SK-N-SH treated with all-trans-retinoic acid at 6 μM for 48 hours (cell line): Measurements from ENCODE around the gene TMEM35A.
"Not testable (repeated sequence)": the region's sequence is repeated elsewhere in the genome, so short reads cannot be mapped to it uniquely, and the experiment has no call there.

Experiments
- ATAC-seq: fragments of 200-7000 bp; cut with Tn5 transposase; 3 replicates; pipeline ENCODE4 v1.9.1; 2020; ENCODE audit warnings: mild to moderate bottlenecking, moderate library complexity
- ARNTL ChIP-seq: fragments of 450-650 bp; formaldehyde crosslinking; IDR thresholded peaks from 2 replicates; pipeline ENCODE4 v1.5.0; 2020; ENCODE audit warnings: low read depth, mild to moderate bottlenecking, moderate library complexity, borderline replicate concordance
- CSRNP3 ChIP-seq: fragments of 250-450 bp; sonication (Bioruptor Pico); IDR thresholded peaks from 2 replicates; pipeline ENCODE4 v1.5.1; 2021; ENCODE audit warnings: mild to moderate bottlenecking, moderate library complexity
- ESRRG ChIP-seq: fragments of 250-450 bp; sonication (Bioruptor Pico); IDR thresholded peaks from 2 replicates; pipeline ENCODE4 v1.6.1; 2021; ENCODE audit warnings: mild to moderate bottlenecking
- GLIS3 ChIP-seq: fragments of 250-450 bp; sonication (Bioruptor Pico); IDR thresholded peaks from 2 replicates; pipeline ENCODE4 v1.5.0; 2020; ENCODE audit warnings: mild to moderate bottlenecking, moderate library complexity
- ISL1 ChIP-seq: fragments of 250-450 bp; sonication (Bioruptor Pico); IDR thresholded peaks from 2 replicates; pipeline ENCODE4 v2.1.2; 2022; ENCODE audit warnings: mild to moderate bottlenecking, moderate library complexity
- OSR1 ChIP-seq: fragments of 250-450 bp; sonication (Bioruptor Pico); IDR thresholded peaks from 2 replicates; pipeline ENCODE4 v1.8.0; 2022; ENCODE audit warnings: moderate library complexity, mild to moderate bottlenecking, inconsistent platforms
- PATZ1 ChIP-seq: fragments of 250-450 bp; sonication (Bioruptor Pico); IDR thresholded peaks from 2 replicates; pipeline ENCODE4 v1.8.0; 2020; ENCODE audit warnings: mild to moderate bottlenecking, moderate library complexity, borderline replicate concordance
- POU6F1 ChIP-seq: fragments of 250-450 bp; sonication (Bioruptor Pico); IDR thresholded peaks from 2 replicates; pipeline ENCODE4 v1.8.0; 2021; ENCODE audit warnings: low read depth, mild to moderate bottlenecking, moderate library complexity, borderline replicate concordance
- PPARA ChIP-seq: fragments of 250-450 bp; sonication (Bioruptor Pico); IDR thresholded peaks from 2 replicates; pipeline ENCODE4 v1.5.0; 2020; ENCODE audit warnings: mild to moderate bottlenecking, borderline replicate concordance
- RARB ChIP-seq: fragments of 250-450 bp; sonication (Bioruptor Pico); IDR thresholded peaks from 2 replicates; pipeline ENCODE4 v1.8.0; 2021; ENCODE audit warnings: mild to moderate bottlenecking, moderate library complexity
- SNAI2 ChIP-seq: fragments of 250-450 bp; sonication (Bioruptor Pico); IDR thresholded peaks from 2 replicates; pipeline ENCODE4 v1.5.0; 2020; ENCODE audit warnings: mild to moderate bottlenecking, moderate library complexity
- TOX ChIP-seq: fragments of 250-450 bp; sonication (Bioruptor Pico); IDR thresholded peaks from 2 replicates; pipeline ENCODE4 v1.8.0; 2021; ENCODE audit warnings: mild to moderate bottlenecking, moderate library complexity, borderline replicate concordance
- ZC3H10 ChIP-seq: fragments of 250-450 bp; sonication (Bioruptor Pico); IDR thresholded peaks from 2 replicates; pipeline ENCODE4 v1.5.1; 2021; ENCODE audit warnings: mild to moderate bottlenecking, moderate library complexity
- ZFP3 ChIP-seq: fragments of 250-450 bp; sonication (Bioruptor Pico); IDR thresholded peaks from 2 replicates; pipeline ENCODE4 v1.5.0; 2020; ENCODE audit warnings: mild to moderate bottlenecking, moderate library complexity
- ZFP30 ChIP-seq: fragments of 450-650 bp; formaldehyde crosslinking; IDR thresholded peaks from 2 replicates; pipeline ENCODE4 v1.5.0; 2022; ENCODE audit warnings: mild to moderate bottlenecking, moderate library complexity
- ZNF565 ChIP-seq: fragments of 450-650 bp; formaldehyde crosslinking; conservative IDR thresholded peaks from 2 replicates; pipeline ENCODE4 v1.5.0; 2020; ENCODE audit warnings: low read depth, mild to moderate bottlenecking, moderate library complexity
- ZNF8 ChIP-seq: fragments of 450-650 bp; formaldehyde crosslinking; IDR thresholded peaks from 2 replicates; pipeline ENCODE4 v1.5.0; 2020; ENCODE audit warnings: mild to moderate bottlenecking, moderate library complexity
- TF ChIP-seq, protein P1 (sequence below): fragments of 250-450 bp; sonication (Bioruptor Pico); IDR thresholded peaks from 2 replicates; pipeline ENCODE4 v1.5.1; 2020; ENCODE audit warnings: low read depth, mild to moderate bottlenecking, moderate library complexity
- TF ChIP-seq, protein P2 (sequence below): fragments of 250-450 bp; sonication (Bioruptor Pico); IDR thresholded peaks from 2 replicates; pipeline ENCODE4 v1.5.0; 2020; ENCODE audit warnings: mild to moderate bottlenecking, moderate library complexity

The TMEM35A gene

DNA sequence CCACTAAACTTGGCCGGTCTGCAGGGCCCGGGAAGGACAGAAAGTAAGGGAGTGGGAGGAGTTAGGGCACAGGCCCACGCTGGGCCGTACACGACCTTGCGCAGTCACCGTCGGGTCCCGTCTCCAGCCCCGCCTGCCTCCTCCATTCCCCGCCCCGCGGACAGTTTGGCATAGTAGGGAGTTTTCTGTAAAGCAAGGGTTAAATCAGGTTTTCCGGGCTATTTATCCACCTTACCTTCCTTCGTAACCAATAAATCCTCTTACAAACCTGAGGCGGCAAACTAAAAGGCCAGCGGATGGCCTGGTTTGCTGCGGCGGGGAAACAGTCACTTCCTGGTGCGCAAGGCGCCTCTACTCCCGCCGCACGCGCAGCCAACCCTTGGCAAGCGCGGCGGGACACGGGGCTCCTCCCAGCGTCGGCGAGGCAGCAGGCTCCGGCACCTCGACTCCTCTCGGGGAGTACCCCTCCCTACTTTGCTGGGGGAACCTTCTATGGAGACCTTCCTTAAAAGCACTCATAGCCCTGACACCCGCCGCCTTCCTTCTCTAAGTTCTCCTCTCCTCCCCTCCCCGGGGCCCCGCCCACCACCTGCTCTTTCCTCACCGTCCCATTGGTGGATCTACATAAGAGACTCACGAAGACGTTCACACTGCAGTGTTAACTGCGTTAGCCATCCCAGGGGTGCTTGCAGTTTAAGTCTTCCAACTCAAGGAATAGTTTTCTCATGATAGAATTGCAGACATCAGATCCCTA is 27.0 kb upstream of the TMEM35A start, which contains the start of gene TRMT2B:
TRMT2B (minus strand) TSS at position 563 of the 754 bp plus-strand sequence. CDS start 9,822 bp downstream, outside the sequence.
- ATAC-seq: peak; percentile 95
- TF ChIP-seq, protein P1, sequence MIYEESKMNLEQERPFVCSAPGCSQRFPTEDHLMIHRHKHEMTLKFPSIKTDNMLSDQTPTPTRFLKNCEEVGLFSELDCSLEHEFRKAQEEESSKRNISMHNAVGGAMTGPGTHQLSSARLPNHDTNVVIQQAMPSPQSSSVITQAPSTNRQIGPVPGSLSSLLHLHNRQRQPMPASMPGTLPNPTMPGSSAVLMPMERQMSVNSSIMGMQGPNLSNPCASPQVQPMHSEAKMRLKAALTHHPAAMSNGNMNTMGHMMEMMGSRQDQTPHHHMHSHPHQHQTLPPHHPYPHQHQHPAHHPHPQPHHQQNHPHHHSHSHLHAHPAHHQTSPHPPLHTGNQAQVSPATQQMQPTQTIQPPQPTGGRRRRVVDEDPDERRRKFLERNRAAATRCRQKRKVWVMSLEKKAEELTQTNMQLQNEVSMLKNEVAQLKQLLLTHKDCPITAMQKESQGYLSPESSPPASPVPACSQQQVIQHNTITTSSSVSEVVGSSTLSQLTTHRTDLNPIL (CRISPR knock-in tag): no peak
- TF ChIP-seq ZFP30: no peak
- TF ChIP-seq RARB: no peak
- TF ChIP-seq ISL1 (CRISPR knock-in tag): no peak
- TF ChIP-seq ZNF565 (CRISPR knock-in tag): no peak
- TF ChIP-seq PPARA (CRISPR knock-in tag): no peak
- no peak for TF ChIP-seq PATZ1 (CRISPR knock-in tag)
- no peak for TF ChIP-seq SNAI2 (CRISPR knock-in tag)
- no peak for TF ChIP-seq CSRNP3 (CRISPR knock-in tag)
- TF ChIP-seq ESRRG (CRISPR knock-in tag): no peak
- no peak for TF ChIP-seq TOX
- no peak for TF ChIP-seq ARNTL (CRISPR knock-in tag)
- TF ChIP-seq OSR1 (CRISPR knock-in tag): no peak
- no peak for TF ChIP-seq ZFP3
- TF ChIP-seq ZNF8: no peak
- TF ChIP-seq, protein P2, sequence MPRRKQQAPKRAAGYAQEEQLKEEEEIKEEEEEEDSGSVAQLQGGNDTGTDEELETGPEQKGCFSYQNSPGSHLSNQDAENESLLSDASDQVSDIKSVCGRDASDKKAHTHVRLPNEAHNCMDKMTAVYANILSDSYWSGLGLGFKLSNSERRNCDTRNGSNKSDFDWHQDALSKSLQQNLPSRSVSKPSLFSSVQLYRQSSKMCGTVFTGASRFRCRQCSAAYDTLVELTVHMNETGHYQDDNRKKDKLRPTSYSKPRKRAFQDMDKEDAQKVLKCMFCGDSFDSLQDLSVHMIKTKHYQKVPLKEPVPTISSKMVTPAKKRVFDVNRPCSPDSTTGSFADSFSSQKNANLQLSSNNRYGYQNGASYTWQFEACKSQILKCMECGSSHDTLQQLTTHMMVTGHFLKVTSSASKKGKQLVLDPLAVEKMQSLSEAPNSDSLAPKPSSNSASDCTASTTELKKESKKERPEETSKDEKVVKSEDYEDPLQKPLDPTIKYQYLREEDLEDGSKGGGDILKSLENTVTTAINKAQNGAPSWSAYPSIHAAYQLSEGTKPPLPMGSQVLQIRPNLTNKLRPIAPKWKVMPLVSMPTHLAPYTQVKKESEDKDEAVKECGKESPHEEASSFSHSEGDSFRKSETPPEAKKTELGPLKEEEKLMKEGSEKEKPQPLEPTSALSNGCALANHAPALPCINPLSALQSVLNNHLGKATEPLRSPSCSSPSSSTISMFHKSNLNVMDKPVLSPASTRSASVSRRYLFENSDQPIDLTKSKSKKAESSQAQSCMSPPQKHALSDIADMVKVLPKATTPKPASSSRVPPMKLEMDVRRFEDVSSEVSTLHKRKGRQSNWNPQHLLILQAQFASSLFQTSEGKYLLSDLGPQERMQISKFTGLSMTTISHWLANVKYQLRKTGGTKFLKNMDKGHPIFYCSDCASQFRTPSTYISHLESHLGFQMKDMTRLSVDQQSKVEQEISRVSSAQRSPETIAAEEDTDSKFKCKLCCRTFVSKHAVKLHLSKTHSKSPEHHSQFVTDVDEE (CRISPR knock-in tag): no peak

DNA sequence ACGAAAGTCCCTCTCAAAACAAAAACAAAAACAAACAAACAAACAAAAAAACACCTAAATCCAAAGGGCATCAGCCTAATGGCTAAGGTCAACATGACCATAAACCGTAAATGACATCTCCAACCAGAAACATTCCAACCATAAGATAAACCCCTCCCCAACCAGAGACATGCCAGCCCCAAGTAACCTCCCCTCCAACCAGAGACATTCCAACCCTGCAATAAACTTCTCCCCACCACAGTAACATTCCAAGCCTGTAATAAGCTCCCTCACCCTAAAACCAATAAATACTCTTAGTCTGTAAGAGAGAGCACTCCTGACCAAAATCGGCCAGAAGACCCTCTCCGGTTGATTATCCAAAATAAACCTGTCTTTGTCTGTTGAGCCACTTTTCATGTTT is 22.1 kb upstream of the TMEM35A start:
- ATAC-seq: not testable (repeated sequence)

GRCh38 chrX:101057093-101057714 is 21.5 kb upstream of the TMEM35A start:
- TF ChIP-seq TOX: no peak
- TF ChIP-seq ZNF565 (CRISPR knock-in tag): no peak
- no peak for TF ChIP-seq PATZ1 (CRISPR knock-in tag)
- TF ChIP-seq, protein P1 (CRISPR knock-in tag): no peak
- TF ChIP-seq POU6F1 (CRISPR knock-in tag): no peak
- TF ChIP-seq GLIS3 (CRISPR knock-in tag): no peak
- no peak for TF ChIP-seq ZC3H10 (CRISPR knock-in tag)

More at GRCh38 chrX:101057093-101057714, 21.5 kb upstream of the TMEM35A start:
- ATAC-seq: peak; percentile 28; the same call in 2 of the 3 replicates
